Colonic mucosa (tissue), 4 donors: ENCODE measurements around the gene C10orf105. TPM values are rescaled to one million over a fixed set of nuclear protein-coding genes. Genes with fewer than 3 reads are reported as not detected.

ENCODE experiments used
- DNase-seq: peaks from one replicate; pipeline ENCODE4 v3.0.0-alpha.2; 2020
- H3K27ac ChIP-seq: fragments of 200-600 bp; one replicate; pipeline ENCODE4 v1.8.0; 2021
- H3K27me3 ChIP-seq: fragments of 200-600 bp; one replicate; pipeline ENCODE4 v1.8.0; 2021
- H3K36me3 ChIP-seq: fragments of 200-600 bp; one replicate; pipeline ENCODE4 v1.8.0; 2021
- H3K4me1 ChIP-seq: fragments of 200-600 bp; one replicate; pipeline ENCODE4 v1.8.0; 2021; ENCODE audit warnings: mild to moderate bottlenecking
- H3K4me3 ChIP-seq: fragments of 200-600 bp; one replicate; pipeline ENCODE4 v1.8.0; 2021
- H3K9ac ChIP-seq, 2 donors: one replicate each; pipeline ENCODE4 v1.7.0; 2013; ENCODE audit warnings: control low read depth in 2 of 2, low read depth in 2 of 2, low read length in 2 of 2
- H3K9me3 ChIP-seq: fragments of 200-600 bp; one replicate; pipeline ENCODE4 v1.8.0; 2021
- intact Hi-C: fragments of 100-400 bp; cut with DNase I; formaldehyde crosslinking; loops from one replicate; pipeline ENCODE4 v1.14.1; 2022
- total RNA-seq, 2 donors: library from RNA; stranded (reverse); fragmentation: NEBNext Ultra II Directional in 1 of 2; extraction: Animal tissue kit (Norgen Biotek cat#: 25700) in 1 of 2; gene quantifications; one replicate each; pipeline ENCODE4 v1.2.1, GENCODE V29; 2021
- TF ChIP-seq, protein P1 (sequence below): fragments of 200-600 bp; IDR thresholded peaks from one replicate; pipeline ENCODE4 v1.8.0; 2022; ENCODE audit warnings: antibody characterized with exemption, mild to moderate bottlenecking
- donor health status: healthy.
- donor health status: DM: no; HTN: no; CAD: no.
- donor health status: DM: no; HTN: no; CAD: no.

C10orf105 gene
- total RNA-seq, 2 donors from 2014 or later = 0.07 TPM; not detected in 1

DNA sequence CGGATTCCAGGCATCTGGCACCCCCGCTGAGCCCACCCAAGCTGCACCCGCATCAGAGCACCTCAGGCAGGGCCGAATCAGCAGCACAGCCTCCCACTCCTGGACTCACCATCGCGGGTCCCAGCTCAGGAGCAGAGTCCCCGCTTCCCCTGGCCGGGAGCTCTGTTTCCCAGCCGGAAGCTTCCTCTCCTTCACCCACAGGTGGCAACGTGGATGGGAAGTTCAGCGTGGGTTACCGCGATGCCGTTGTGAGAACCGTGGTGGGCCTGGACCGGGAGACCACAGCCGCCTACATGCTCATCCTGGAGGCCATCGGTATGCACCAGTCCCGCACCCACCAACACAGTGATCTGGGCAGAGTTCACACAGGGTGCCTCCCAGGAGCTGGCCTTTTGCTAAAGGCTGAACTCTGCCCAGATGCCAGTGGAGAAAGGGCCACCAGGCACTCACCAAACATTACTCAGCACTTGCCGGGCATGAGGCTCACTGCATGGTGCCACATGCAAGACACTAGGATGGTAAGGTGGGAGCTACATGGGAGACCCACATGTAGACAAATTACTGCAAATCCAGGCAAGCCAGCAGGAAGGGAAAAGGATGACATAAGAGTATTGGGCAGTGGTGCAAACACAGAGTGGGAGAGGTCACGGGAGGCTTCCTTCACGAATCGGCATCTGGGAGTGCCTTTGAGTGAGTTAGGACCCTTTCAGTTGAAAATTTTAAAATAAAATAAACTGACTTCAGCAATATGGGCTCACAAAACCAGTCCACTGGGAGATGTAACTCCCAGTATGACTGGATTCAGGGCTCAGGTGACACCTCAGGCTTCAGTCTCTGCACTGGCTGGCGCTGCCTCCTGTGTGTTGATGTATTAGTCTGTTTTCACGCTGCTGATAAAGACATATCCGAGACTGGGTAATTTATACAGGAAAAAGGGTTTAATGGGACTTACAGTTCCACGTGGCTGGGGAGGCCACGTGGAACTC, 10.4 kb downstream of the C10orf105 start:
- Histone ChIP-seq H3K9ac (no peak overlapping the region), H3K4me3 (no peak overlapping the region), H3K36me3 (no peaks in the 10 kb centered on the region), H3K4me1 (peaks cover 4% of the 10 kb centered on the region), H3K27ac (no peak overlapping the region), H3K27me3 (no peaks in the 10 kb centered on the region), H3K9me3 (no peaks in the 10 kb centered on the region)
- DNase-seq = no peak
- intact Hi-C loops = loop anchor here (5.0 to 10.0 kb wide), 2 partner anchors 106 to 397 kb away; no protein-coding TSS in a partner anchor
- TF ChIP-seq, protein P1, sequence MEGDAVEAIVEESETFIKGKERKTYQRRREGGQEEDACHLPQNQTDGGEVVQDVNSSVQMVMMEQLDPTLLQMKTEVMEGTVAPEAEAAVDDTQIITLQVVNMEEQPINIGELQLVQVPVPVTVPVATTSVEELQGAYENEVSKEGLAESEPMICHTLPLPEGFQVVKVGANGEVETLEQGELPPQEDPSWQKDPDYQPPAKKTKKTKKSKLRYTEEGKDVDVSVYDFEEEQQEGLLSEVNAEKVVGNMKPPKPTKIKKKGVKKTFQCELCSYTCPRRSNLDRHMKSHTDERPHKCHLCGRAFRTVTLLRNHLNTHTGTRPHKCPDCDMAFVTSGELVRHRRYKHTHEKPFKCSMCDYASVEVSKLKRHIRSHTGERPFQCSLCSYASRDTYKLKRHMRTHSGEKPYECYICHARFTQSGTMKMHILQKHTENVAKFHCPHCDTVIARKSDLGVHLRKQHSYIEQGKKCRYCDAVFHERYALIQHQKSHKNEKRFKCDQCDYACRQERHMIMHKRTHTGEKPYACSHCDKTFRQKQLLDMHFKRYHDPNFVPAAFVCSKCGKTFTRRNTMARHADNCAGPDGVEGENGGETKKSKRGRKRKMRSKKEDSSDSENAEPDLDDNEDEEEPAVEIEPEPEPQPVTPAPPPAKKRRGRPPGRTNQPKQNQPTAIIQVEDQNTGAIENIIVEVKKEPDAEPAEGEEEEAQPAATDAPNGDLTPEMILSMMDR = no peak

DNA sequence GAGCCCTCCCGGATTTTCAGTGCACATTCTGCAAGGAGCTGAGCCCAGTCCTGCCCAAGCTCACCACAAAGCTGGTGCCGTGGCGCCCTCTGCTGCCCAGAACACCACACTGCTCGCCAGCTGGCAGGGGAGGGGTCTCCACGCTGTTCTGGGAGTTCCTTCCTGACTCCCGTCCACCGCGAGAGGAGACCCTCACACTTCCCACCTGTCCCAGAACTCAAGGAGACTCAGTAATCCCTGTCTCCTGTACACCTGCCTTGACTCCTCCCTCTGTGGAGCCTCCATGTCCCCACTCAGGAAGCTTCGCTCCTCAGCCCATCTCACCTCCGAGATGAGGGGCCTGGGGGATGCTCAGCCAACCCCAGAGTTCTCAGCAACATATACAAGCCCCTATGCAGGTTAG, 11.3 kb downstream of the C10orf105 start:
- DNase-seq = peak; percentile 62
- intact Hi-C loops = loop anchor here (5.0 to 10.0 kb wide), 2 partner anchors 106 to 396 kb away; no protein-coding TSS in a partner anchor
- Histone ChIP-seq H3K9ac (no peak overlapping the region), H3K4me1 (no peaks in the 10 kb centered on the region), H3K4me3 (no peak overlapping the region), H3K36me3 (no peaks in the 10 kb centered on the region), H3K9me3 (no peaks in the 10 kb centered on the region), H3K27me3 (no peaks in the 10 kb centered on the region), H3K27ac (no peak overlapping the region)
- TF ChIP-seq, protein P1 = peak; percentile 88

DNA sequence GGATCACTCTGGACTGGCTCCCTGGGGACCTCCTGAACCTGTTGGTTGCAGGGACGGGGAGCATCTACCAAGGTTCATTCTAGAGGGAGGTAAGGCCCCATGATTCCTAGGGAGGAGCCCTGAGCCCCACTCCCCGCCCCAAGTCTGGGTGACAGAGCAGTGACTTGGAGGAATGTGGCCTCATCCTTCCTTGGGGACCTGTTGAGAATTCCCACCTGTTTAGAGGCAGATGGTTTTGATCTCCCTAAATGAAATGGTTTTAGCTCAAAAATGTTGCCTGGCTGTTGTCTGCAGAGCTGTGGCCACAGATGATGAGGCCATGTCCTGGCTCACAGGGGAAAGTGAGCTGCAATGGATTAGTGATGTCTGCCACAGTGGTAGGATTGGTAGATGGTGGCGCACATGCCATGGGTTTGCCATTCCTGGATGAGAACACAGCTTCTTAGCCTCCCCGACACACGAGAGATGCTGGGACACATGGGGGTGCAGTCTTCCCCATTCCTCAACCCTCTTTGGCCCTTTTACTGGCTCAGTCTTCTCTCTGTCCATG, 12.3 kb downstream of the C10orf105 start:
- H3K9me3 ChIP-seq = no peaks in the 10 kb centered on the region
- intact Hi-C loops = loop anchor here (5.0 to 10.0 kb wide), 2 partner anchors 107 to 395 kb away; no protein-coding TSS in a partner anchor
- no peaks in the 10 kb centered on the region for H3K36me3 ChIP-seq
- H3K4me1 ChIP-seq = no peaks in the 10 kb centered on the region
- H3K27me3 ChIP-seq = no peaks in the 10 kb centered on the region
- no peak overlapping the region for H3K27ac ChIP-seq
- TF ChIP-seq, protein P1 = no peak
- no peak for DNase-seq
- H3K4me3 ChIP-seq = no peak overlapping the region
- H3K9ac ChIP-seq = no peak overlapping the region

DNA sequence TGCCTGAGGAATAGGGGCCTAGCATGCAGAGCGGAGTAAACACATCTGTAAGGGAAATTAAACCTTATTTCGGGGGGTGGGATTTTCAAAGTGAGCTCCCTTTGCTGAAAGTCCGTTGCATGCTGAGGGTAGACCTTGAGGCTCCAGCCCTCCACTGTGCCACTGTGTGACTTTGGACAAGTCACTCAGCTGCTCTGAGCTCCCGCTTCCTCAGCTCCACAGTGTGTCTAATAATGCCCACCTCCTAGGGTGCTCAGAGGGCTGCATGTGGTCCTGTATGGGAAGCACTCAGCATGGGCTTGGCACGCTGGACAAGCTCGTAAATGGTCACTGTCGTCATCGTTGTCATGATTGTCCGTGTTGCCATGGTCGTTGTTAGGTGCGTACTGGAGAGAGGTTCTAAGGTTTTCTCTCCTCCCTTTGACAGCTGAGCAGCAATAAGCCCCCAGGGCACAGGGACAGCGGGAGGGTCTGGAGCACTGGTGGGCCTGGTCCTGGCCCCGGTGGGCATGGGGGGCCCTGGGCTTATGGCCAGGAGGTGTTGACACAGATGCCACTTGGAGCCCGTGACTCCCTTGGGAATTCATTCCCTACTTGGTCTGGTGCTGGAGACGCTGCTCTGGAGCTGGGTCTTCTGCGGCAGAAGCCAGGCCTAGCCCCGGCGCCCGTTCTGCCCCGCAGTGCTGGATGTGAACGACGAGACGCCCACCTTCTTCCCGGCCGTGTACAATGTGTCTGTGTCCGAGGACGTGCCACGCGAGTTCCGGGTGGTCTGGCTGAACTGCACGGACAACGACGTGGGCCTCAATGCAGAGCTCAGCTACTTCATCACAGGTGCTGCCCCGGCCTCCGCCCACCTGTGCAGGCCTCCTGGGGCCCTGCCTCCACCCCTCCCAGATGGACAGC, 13.1 kb downstream of the C10orf105 start:
- DNase-seq = no peak
- H3K4me3 ChIP-seq = no peak overlapping the region
- H3K9me3 ChIP-seq = no peaks in the 10 kb centered on the region
- TF ChIP-seq, protein P1 = no peak
- H3K27ac ChIP-seq = no peak overlapping the region
- no peaks in the 10 kb centered on the region for H3K4me1 ChIP-seq
- H3K36me3 ChIP-seq = no peaks in the 10 kb centered on the region
- H3K9ac ChIP-seq = no peak overlapping the region
- intact Hi-C loops = loop anchor here (5.0 to 10.0 kb wide), 2 partner anchors 108 to 394 kb away; no protein-coding TSS in a partner anchor
- H3K27me3 ChIP-seq = no peaks in the 10 kb centered on the region

DNA sequence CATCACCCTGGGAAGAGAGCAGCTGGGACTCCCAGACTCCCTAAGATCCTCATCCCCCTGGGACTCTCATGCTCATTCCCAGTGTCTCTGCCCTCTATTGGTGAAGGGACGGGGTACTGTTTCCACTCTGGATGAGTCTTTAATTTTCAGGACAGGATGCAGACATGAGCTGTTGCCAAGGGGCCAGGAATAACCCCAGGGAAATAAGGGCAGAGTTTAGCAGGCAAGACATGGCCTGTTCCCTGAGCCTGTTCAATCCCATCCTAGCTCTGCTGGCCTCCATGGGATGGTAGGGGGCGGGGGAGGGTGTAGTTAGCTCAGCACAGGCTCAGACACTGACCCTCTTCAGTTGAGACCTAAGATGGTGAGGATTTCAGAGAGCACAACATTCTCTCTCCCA, 14.0 kb downstream of the C10orf105 start:
- TF ChIP-seq, protein P1 = no peak
- H3K4me3 ChIP-seq = no peak overlapping the region
- intact Hi-C loops = loop anchor here (5.0 to 10.0 kb wide), 2 partner anchors 109 to 393 kb away; no protein-coding TSS in a partner anchor

More for the DNA sequence above, 14.0 kb downstream of the C10orf105 start:
- Histone ChIP-seq H3K27ac (no peak overlapping the region), H3K9me3 (no peaks in the 10 kb centered on the region), H3K36me3 (no peaks in the 10 kb centered on the region), H3K9ac (no peak overlapping the region), H3K27me3 (no peaks in the 10 kb centered on the region), H3K4me1 (no peaks in the 10 kb centered on the region)
- DNase-seq = no peak
